H9 (cell line): ENCODE results near the gene NXN. TPM values are rescaled to one million over a fixed set of nuclear protein-coding genes. Genes with fewer than 3 reads are reported as not detected.
"Not testable (repeated sequence)": the region's sequence is repeated elsewhere in the genome, so short reads cannot be mapped to it uniquely, and the experiment has no call there.

ENCODE experiments used
- DNase-seq: peaks from one replicate; pipeline ENCODE4 v3.0.0-alpha.2; 2017
- H2AFZ ChIP-seq: one replicate; pipeline ENCODE4 v1.6.1; 2013; ENCODE audit warnings: mild to moderate bottlenecking, low read length, control low read depth, moderate library complexity
- H2AK5ac ChIP-seq: 2 replicates; pipeline ENCODE4 v1.6.1; 2013; ENCODE audit warnings: low read length, control low read depth, mixed read lengths; ENCODE audit not compliant: insufficient read length
- H2BK120ac ChIP-seq: one replicate; pipeline ENCODE4 v1.6.1; 2013; ENCODE audit warnings: low read depth, mild to moderate bottlenecking, low read length, control low read depth, inconsistent platforms; ENCODE audit not compliant: poor library complexity, severe bottlenecking
- H2BK12ac ChIP-seq: 2 replicates; pipeline ENCODE4 v1.6.1; 2013; ENCODE audit warnings: low read length, control low read depth, mixed read lengths, low read depth; ENCODE audit not compliant: insufficient read length
- H2BK15ac ChIP-seq: 2 replicates; pipeline ENCODE4 v1.6.1; 2013; ENCODE audit warnings: low read depth, low read length, control low read depth
- H2BK20ac ChIP-seq: one replicate; pipeline ENCODE4 v1.6.1; 2013; ENCODE audit warnings: low read depth, mild to moderate bottlenecking, low read length, control low read depth, inconsistent platforms; ENCODE audit not compliant: poor library complexity, severe bottlenecking
- H2BK5ac ChIP-seq: 2 replicates; pipeline ENCODE4 v1.6.1; 2013; ENCODE audit warnings: low read length, control low read depth, mixed read lengths; ENCODE audit not compliant: insufficient read length
- H3K14ac ChIP-seq: 2 replicates; pipeline ENCODE4 v1.6.1; 2013; ENCODE audit warnings: low read length, control low read depth; ENCODE audit not compliant: insufficient read depth
- H3K18ac ChIP-seq: 2 replicates; pipeline ENCODE4 v1.6.1; 2013; ENCODE audit warnings: low read depth, mild to moderate bottlenecking, mixed read lengths, low read length, control low read depth; ENCODE audit not compliant: insufficient read length
- H3K23ac ChIP-seq: 2 replicates; pipeline ENCODE4 v1.6.1; 2013; ENCODE audit warnings: low read length, control low read depth, mixed read lengths, low read depth; ENCODE audit not compliant: insufficient read length
- H3K23me2 ChIP-seq: 2 replicates; pipeline ENCODE4 v1.6.1; 2013; ENCODE audit warnings: low read depth, mild to moderate bottlenecking, mixed read lengths, low read length, control low read depth; ENCODE audit not compliant: insufficient read length, poor library complexity, severe bottlenecking
- H3K27ac ChIP-seq: 2 replicates; pipeline ENCODE4 v1.5.1; 2013; ENCODE audit warnings: low read length, control low read depth, mixed read lengths, low read depth; ENCODE audit not compliant: insufficient read length
- H3K27me3 ChIP-seq: 2 replicates; pipeline ENCODE4 v1.6.1; 2013; ENCODE audit warnings: low read length, control low read depth, inconsistent platforms; ENCODE audit not compliant: insufficient read depth
- H3K4ac ChIP-seq: 2 replicates; pipeline ENCODE4 v1.6.1; 2013; ENCODE audit warnings: low read depth, mild to moderate bottlenecking, control low read depth, inconsistent platforms, low read length, moderate library complexity
- H3K4me1 ChIP-seq: 2 replicates; pipeline ENCODE4 v1.6.1; 2013; ENCODE audit warnings: low read length, control low read depth, inconsistent platforms; ENCODE audit not compliant: insufficient read depth
- H3K4me2 ChIP-seq: 2 replicates; pipeline ENCODE4 v1.6.1; 2013; ENCODE audit warnings: low read length, control low read depth, mixed read lengths; ENCODE audit not compliant: insufficient read length, insufficient read depth
- H3K56ac ChIP-seq: 2 replicates; pipeline ENCODE4 v1.6.1; 2013; ENCODE audit warnings: low read depth, mild to moderate bottlenecking, mixed read lengths, low read length, control low read depth; ENCODE audit not compliant: insufficient read length
- H3K79me1 ChIP-seq: 2 replicates; pipeline ENCODE4 v1.6.1; 2013; ENCODE audit warnings: low read depth, mild to moderate bottlenecking, moderate library complexity, low read length, control low read depth, inconsistent platforms; ENCODE audit not compliant: insufficient read depth, poor library complexity, severe bottlenecking
- H3K79me2 ChIP-seq: 2 replicates; pipeline ENCODE4 v1.6.1; 2013; ENCODE audit warnings: low read length, control low read depth, inconsistent platforms; ENCODE audit not compliant: insufficient read depth
- H3K9ac ChIP-seq: 2 replicates; pipeline ENCODE4 v1.6.1; 2013; ENCODE audit warnings: low read length, control low read depth, mixed read lengths; ENCODE audit not compliant: insufficient read length; ENCODE audit errors: extremely low read depth
- H3K9me3 ChIP-seq: one replicate; pipeline ENCODE4 v1.6.1; 2013; ENCODE audit warnings: low read depth, low read length, inconsistent platforms; ENCODE audit not compliant: control insufficient read depth
- H3T11ph ChIP-seq: one replicate; pipeline ENCODE4 v1.6.1; 2013; ENCODE audit warnings: mild to moderate bottlenecking, low read length, control low read depth, inconsistent platforms
- H4K20me1 ChIP-seq: one replicate; pipeline ENCODE4 v1.6.1; 2013; ENCODE audit not compliant: control insufficient read depth, insufficient read length, insufficient read depth
- H4K5ac ChIP-seq: 2 replicates; pipeline ENCODE4 v1.6.1; 2013; ENCODE audit warnings: low read depth, mild to moderate bottlenecking, mixed read lengths, low read length, control low read depth; ENCODE audit not compliant: insufficient read length
- H4K8ac ChIP-seq: replicated peaks from 2 replicates; pipeline ENCODE4 v1.6.1; 2013; ENCODE audit warnings: low read length, control low read depth, mixed read lengths, low read depth; ENCODE audit not compliant: insufficient read length
- H4K91ac ChIP-seq: 2 replicates; pipeline ENCODE4 v1.6.1; 2013; ENCODE audit warnings: low read depth, mild to moderate bottlenecking, moderate library complexity, mixed read lengths, low read length, control low read depth; ENCODE audit not compliant: insufficient read length
- H3K27ac Mint-ChIP-seq, 3 experiments: 2 replicates in 2 of 3; 3 replicates in 1 of 3; pipeline ENCODE4 v1.8.0; 2020 to 2021; ENCODE audit warnings: mixed read lengths in 3 of 3, mild to moderate bottlenecking in 1 of 3, moderate library complexity in 1 of 3
- H3K27me3 Mint-ChIP-seq: 2 replicates; pipeline ENCODE4 v1.8.0; 2021; ENCODE audit warnings: low read depth, mild to moderate bottlenecking, moderate library complexity, mixed read lengths
- H3K36me3 Mint-ChIP-seq, 3 experiments: 2 replicates in 2 of 3; 3 replicates in 1 of 3; pipeline ENCODE4 v1.8.0; 2020 to 2021; ENCODE audit warnings: low read depth in 3 of 3, mixed read lengths in 3 of 3; ENCODE audit not compliant: insufficient read depth in 1 of 3
- H3K4me1 Mint-ChIP-seq, 2 experiments: 2 replicates each; pipeline ENCODE4 v1.8.0; 2020; ENCODE audit warnings: mixed read lengths in 2 of 2
- H3K4me3 Mint-ChIP-seq, 2 experiments: 2 replicates in 1 of 2; 3 replicates in 1 of 2; pipeline ENCODE4 v1.8.0; 2020 to 2021; ENCODE audit warnings: mild to moderate bottlenecking in 2 of 2, mixed read lengths in 2 of 2, moderate library complexity in 1 of 2
- H3K9me3 Mint-ChIP-seq, 2 experiments: 2 replicates in 1 of 2; 3 replicates in 1 of 2; pipeline ENCODE4 v1.8.0; 2020; ENCODE audit warnings: mild to moderate bottlenecking in 2 of 2, mixed read lengths in 2 of 2, moderate library complexity in 1 of 2
- WGBS: extraction: QIAGEN DNeasy Blood & Tissue Kit; methylation state at CpG from one replicate; pipeline ENCODE4 v1.1.7; 2013; ENCODE audit warnings: missing lambda C conversion rate, low lambda C conversion rate, mixed read lengths; ENCODE audit not compliant: insufficient read length; ENCODE audit errors: extremely low coverage; 5-methylcytosine and 5-hydroxymethylcytosine counted together
- total RNA-seq: library from RNA; stranded (reverse); gene quantifications from 2 replicates; pipeline ENCODE4 v1.2.1, GENCODE V29; 2021
- TF ChIP-seq, protein P1 (sequence below): fragments of 200-600 bp; sonication (generic); conservative IDR thresholded peaks from 3 replicates; pipeline ENCODE4 v1.8.0; 2021; ENCODE audit warnings: antibody characterized with exemption, mild to moderate bottlenecking

The NXN gene
- total RNA-seq, 1 experiment from 2014 or later: 93.6 TPM

DNA sequence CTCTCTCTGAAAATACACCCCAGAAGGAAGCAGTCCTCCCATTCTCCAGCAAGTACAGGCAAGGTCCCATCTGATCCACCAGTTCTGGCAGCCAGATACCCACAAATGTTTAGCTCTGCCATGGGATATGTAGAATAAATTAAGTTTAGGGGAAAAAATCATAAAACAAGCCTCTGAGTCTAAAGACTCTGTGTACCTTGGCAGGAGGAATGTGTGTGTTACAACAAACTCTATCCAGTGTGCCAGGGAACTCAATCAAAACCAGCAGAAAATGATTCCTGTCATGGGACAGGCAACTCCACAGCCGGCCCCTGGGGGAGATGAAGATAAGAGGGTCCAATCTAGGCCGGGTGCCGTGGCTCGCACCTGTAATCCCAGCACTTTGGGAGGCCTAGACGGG is 124.0 kb downstream of the NXN start:
- Histone ChIP-seq H3K23ac (no peak overlapping the region), H2BK120ac (no peak overlapping the region), H2BK5ac (no peak overlapping the region), H2BK12ac (no peak overlapping the region), H2BK15ac (no peak overlapping the region), H4K8ac (no peak overlapping the region), H3K27ac (no peak overlapping the region), H3K9me3 (no peaks in the 10 kb centered on the region), H3K18ac (no peak overlapping the region), H3T11ph (no peak overlapping the region), H3K4me2 (no peak overlapping the region), H3K27me3 (no peaks in the 10 kb centered on the region), H3K79me1 (peaks cover 5% of the 10 kb centered on the region), H3K9ac (no peak overlapping the region), H3K4me1 (no peaks in the 10 kb centered on the region), H2AK5ac (no peak overlapping the region), H4K20me1 (no peaks in the 10 kb centered on the region), H3K79me2 (no peaks in the 10 kb centered on the region; the same call in 1 of the 2 replicates), H4K91ac (no peak overlapping the region), H4K5ac (no peak overlapping the region), H3K14ac (no peak overlapping the region), H2BK20ac (no peak overlapping the region), H3K4ac (no peak overlapping the region), H3K23me2 (no peaks in the 10 kb centered on the region), H2AFZ (no peak overlapping the region), H3K56ac (no peak overlapping the region)
- no peak for DNase-seq
- TF ChIP-seq, protein P1, sequence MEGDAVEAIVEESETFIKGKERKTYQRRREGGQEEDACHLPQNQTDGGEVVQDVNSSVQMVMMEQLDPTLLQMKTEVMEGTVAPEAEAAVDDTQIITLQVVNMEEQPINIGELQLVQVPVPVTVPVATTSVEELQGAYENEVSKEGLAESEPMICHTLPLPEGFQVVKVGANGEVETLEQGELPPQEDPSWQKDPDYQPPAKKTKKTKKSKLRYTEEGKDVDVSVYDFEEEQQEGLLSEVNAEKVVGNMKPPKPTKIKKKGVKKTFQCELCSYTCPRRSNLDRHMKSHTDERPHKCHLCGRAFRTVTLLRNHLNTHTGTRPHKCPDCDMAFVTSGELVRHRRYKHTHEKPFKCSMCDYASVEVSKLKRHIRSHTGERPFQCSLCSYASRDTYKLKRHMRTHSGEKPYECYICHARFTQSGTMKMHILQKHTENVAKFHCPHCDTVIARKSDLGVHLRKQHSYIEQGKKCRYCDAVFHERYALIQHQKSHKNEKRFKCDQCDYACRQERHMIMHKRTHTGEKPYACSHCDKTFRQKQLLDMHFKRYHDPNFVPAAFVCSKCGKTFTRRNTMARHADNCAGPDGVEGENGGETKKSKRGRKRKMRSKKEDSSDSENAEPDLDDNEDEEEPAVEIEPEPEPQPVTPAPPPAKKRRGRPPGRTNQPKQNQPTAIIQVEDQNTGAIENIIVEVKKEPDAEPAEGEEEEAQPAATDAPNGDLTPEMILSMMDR: no peak
- Mint-ChIP-seq H3K36me3 (peaks cover 0 to 5% (median 0%) of the 10 kb centered on the region in 3 experiments; a peak in 2 of 7 replicates), H3K4me1 (peaks cover 36 to 37% of the 10 kb centered on the region in 2 experiments), H3K27ac (peak overlapping the region in 1 of 3 experiments; percentile 19; a peak in 1 of 7 replicates), H3K27me3 (no peaks in the 10 kb centered on the region), H3K4me3 (no peak overlapping the region), H3K9me3 (no peaks in the 10 kb centered on the region; a peak in 1 of 5 replicates)
- WGBS: no CpG with 5 or more reads among the region's 5 CpGs

DNA sequence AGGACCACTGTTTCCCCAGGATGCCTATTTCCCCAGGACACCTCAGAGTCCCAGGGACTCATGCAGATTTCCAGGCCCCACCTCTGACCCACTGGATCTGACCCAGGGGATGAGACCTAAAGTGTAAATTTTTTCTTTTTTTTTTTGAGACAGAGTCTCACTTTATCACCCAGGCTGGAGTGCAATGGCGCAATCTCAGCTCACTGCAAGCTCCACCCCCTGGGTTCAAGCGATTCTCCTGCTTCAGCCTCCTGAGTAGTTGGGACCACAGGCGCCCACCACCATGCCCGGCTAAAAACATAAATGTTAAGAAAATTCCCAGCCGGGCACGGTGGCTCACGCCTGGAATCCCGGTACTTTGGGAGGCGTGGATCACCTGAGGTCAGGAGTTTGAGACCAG is 126.7 kb downstream of the NXN start:
- H3K36me3 Mint-ChIP-seq, H3K27ac ChIP-seq, H3K4me3 Mint-ChIP-seq, H2BK20ac ChIP-seq, H3K4me2 ChIP-seq, H2BK12ac ChIP-seq, H2AFZ ChIP-seq, H3K27me3 Mint-ChIP-seq, H3K4me1 ChIP-seq, H4K20me1 ChIP-seq, H3K23me2 ChIP-seq, H2BK5ac ChIP-seq, H2BK15ac ChIP-seq, H4K8ac ChIP-seq, H3K18ac ChIP-seq, H2BK120ac ChIP-seq, H2AK5ac ChIP-seq, H3K9me3 Mint-ChIP-seq, H3K14ac ChIP-seq, H3K9me3 ChIP-seq, H3K27me3 ChIP-seq, H3K79me2 ChIP-seq, DNase-seq, H4K91ac ChIP-seq, H3T11ph ChIP-seq, H3K4ac ChIP-seq, H3K56ac ChIP-seq, H3K79me1 ChIP-seq, H4K5ac ChIP-seq, H3K23ac ChIP-seq, H3K9ac ChIP-seq: not testable (repeated sequence)
- no CpG with 5 or more reads among the region's 9 CpGs for WGBS
- H3K4me1 Mint-ChIP-seq: peaks cover 47 to 51% of the 10 kb centered on the region in 2 experiments
- H3K27ac Mint-ChIP-seq: peak overlapping the region; percentile 86 to 93 (median 87); a peak in 4 of 7 replicates
